D341Med (cell line): ENCODE data around the gene C10orf95.
"Not testable (repeated sequence)": the region's sequence is repeated elsewhere in the genome, so short reads cannot be mapped to it uniquely, and the experiment has no call there.

Source experiments
- DNase-seq: peaks from one replicate; pipeline ENCODE4 v3.0.0; 2012; ENCODE audit warnings: low spot score

C10orf95 gene, protein sequence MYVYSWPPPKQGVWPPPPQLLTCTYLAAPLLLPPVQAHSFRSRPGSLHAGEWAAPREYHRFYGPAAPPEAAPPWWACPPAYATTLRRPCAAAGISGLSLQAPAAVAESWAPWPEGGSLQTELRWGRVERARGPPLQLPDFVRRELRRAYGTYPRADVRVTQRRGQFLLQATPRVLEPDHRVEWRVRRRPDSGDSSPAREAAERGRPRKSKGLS

GRCh38 chr10:102451105-102451969 is at the start of gene C10orf95:
Gene C10orf95, minus strand, starts transcription at chr10:102451543. Its CDS starts 450 bp downstream, at chr10:102451093.
- no peak for DNase-seq

GRCh38 chr10:102500686-102501085 is 49.3 kb upstream of the C10orf95 start:
- not testable (repeated sequence) for DNase-seq

DNA sequence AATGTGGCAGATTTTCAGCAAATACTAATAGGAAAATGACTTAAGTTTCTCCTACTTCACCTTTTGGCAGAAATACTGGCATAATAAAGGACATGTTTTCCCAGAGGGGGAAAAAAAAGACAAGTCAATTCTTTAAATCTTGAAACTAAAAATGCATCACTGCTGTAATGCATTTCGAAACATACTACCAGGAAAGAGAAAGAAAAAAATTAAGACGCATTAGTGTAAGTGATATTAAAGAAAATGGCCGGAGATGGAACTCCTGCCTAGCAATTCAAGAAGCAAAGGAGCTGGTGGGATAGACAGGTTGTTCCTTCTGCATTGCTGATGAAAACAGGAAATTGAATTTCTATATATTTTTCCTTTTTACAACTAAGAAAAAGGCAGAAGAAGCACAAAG is 48.0 kb upstream of the C10orf95 start:
- no peak for DNase-seq

DNA sequence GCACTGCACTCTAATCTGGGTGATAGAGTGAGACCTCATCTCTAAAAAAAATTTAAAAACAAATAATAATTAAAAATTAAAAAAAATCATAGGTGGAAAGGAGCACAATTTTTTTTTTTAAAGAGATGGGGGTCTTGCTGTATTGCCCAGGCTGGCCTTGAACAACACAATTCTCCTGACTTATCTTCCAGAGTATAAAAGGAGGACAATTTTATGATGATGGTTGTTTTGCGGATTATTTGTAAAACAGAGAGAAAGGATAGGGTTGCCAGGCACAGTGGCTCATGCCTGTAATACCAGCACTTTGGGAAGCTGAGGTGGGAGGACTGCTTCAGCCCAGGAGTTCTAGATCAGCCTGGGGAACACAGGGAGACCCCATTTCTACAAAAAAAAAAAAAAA is 46.2 kb upstream of the C10orf95 start:
- no peak for DNase-seq

- no peak for DNase-seq
Observed at GRCh38 chr10:102493771-102494170, 42.4 kb upstream of the C10orf95 start.

GRCh38 chr10:102492983-102493382 is 41.6 kb upstream of the C10orf95 start:
- DNase-seq = no peak

DNA sequence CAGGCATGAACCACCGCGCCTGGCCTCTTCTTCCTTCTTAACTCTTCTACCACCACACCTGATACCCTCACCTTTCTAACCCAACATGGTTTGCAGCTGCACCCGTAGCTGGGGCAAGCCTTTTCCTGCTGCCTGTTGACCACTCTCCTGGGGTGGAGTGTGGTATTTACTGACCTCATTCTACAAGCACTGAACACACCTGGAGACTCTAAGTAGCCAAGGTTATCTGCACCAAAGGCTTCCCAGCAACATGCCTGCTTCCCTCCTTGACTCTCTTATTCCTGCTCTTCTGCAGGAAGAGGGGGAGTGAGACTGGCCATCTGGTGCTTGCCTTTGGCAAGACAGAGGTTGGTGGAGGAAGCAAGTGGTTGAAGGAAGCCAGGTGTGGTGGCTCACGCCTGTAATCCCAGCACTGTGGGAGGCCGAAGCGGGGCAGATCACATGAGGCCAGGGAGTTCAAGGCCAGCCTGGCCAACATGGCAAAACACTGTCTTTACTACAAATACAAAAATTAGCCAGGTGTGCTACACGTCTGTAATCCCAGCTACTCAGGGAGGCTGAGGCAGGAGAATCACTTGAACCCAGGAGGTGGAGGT is 41.1 kb upstream of the C10orf95 start:
- DNase-seq = no peak

- no peak for DNase-seq
Observed at GRCh38 chr10:102491136-102491535, 39.8 kb upstream of the C10orf95 start.

DNA sequence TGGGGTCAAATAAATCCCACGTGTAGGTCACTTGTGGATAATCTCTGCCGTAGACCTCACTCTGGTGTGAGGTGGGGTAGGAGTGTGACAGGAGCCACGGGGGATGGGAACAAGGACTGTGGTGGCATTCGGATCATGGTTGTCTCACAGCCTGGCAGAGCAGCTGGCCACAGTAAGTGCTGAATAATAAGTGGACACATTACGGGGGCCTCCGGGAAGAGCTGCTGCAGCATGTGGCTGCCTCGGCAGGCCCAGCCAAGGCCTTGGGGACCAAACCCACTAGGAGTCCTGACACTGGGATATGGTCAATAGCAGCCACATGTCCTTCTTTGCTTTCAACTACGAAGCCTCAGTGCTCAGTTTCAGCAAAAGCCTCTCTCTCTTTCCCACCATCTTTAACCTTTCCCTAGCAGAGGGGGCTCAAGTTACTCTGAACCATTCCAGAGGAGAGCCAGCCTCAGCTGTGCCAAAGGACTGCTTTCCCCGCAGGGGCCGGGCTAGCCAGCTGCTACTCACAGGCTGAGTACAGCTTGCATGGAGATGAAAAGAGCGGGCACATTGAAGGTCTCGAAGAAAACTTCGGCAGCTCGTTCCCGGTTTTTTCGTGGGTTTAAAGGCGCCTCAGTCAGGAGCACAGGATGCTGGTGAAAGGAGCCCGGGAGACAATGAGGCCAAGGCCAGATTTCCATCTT is 33.9 kb upstream of the C10orf95 start:
- no peak for DNase-seq

- DNase-seq = no peak
Observed at GRCh38 chr10:102484021-102484420, 32.7 kb upstream of the C10orf95 start.

GRCh38 chr10:102480396-102480795 is 29.1 kb upstream of the C10orf95 start:
- no peak for DNase-seq

DNA sequence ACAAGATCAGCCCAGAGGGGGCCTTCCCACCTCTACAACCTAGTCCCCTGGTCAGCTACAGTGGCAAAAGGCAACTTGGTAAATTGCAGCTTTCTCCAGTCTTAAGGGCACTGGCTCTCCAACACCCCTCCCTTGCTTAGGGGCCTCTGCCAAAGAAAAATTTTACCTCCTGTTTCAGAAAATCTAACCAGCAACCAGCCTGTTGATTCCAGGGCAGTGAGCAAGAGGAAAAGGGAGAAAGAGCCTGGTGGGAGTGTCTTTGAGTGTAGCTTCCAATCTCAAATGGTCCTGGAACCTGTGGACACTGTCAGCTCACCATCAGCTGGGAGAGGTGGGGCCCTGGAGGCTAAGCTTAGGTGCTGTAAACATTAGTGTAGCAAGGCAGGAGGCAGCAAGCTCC is 28.3 kb upstream of the C10orf95 start:
- no peak for DNase-seq

DNA sequence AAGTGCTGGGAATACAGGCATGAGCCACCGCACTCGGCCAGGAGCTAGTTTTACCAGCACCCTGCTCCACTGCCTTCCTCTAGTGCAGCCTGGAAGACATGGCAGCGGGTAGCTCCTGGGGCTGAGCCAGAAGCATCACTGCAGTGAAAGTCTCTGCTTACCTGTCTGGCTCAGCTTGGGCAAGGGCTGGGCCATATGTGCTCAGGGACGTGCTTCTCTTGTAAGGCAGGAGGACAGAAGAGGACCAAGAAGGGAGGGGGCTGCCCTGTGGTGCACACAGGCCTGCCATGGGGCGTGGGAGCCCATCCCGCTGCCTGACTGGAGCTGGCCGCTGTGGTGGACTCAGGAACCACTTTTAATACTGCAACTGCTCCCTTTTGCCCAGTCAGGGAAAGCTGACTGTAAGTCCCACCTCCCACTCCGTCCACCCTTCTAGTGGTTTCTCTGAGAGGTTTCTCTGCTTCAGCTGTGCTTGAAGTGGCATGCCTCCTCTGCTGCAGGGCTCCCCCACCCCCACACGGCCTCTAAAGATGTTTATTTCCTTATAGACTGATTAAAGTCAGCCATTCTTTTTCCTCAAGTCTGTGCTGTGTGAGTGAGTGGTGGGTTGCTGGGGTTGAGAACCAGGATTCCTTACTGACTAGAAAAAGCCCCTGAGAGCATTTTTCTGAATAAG is 25.3 kb upstream of the C10orf95 start:
- no peak for DNase-seq

- no peak for DNase-seq
Observed at GRCh38 chr10:102475451-102476040, 24.2 kb upstream of the C10orf95 start.

GRCh38 chr10:102473445-102474331 is 22.3 kb upstream of the C10orf95 start:
- DNase-seq = no peak

DNA sequence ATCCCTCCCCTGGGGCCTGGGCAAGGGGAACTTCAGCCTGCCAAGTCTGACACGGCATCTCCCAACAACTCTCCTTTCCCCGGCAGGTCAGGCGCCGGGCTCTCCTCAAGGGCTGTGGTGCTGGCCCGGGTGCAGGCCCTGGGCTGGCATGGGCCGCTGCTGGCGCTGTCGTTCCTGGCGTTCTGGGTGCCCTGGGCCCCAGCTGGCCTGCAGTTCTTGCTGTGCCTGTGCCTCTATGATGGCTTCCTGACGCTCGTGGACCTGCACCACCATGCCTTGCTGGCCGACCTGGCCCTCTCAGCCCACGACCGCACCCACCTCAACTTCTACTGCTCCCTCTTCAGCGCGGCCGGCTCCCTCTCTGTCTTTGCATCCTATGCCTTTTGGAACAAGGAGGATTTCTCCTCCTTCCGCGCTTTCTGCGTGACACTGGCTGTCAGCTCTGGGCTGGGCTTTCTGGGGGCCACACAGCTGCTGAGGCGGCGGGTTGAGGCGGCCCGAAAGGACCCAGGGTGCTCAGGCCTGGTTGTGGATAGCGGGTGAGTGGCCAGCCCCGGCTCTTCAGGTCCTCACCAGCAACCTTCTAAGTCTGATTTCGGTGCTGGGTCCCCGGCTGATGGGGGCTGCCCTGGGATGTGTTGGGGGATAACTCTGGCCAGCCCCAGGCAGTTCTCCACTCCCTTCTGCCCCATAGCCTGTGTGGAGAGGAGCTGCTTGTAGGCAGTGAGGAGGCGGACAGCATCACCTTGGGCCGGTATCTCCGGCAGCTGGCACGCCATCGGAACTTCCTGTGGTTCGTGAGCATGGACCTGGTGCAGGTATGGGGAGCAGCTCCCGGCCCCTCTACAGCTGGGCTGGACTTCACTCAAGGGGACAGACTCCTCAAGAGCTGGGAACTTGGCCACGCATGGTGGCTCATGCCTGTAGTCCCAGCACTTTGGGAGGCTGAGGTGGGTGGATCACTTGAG is 19.5 kb upstream of the C10orf95 start:
- no peak for DNase-seq

GRCh38 chr10:102468683-102469082 is 17.3 kb upstream of the C10orf95 start:
- no peak for DNase-seq

DNA sequence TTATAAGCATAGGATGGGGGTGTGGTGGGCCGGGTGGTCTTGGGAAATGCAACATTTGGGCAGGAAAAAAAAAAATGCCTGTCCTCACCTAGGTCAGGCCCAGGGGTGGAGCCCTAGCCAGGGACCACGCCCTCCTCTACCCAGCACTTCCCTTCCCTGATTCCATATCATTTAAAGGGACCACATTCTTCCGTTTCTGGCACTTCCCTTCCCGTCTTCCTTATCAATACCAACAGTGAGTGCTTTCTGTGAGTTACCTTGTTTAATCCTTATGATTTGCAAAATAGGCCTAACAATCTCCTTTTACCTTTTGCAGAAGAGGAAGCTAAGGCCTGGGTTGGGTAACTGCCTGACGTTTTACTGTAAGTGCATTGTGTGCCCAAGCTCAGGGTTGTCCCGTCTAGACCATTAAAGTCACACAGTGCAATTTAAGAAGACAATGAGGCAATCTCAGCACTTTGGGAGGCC is 16.7 kb upstream of the C10orf95 start:
- DNase-seq = no peak

- no peak for DNase-seq
Observed at GRCh38 chr10:102467318-102467717, 16.0 kb upstream of the C10orf95 start.
